Fibroblast of skin of left biceps (primary cell): Measurements from ENCODE around the gene MTARC1.

ENCODE experiments used
- DNase-seq, 2 experiments: peaks; one replicate each; pipeline ENCODE4 v3.0.0-alpha.2; 2013; ENCODE audit warnings: low read depth in 2 of 2

MTARC1 gene

GRCh38 chr1:220786337-220787068 is at the start of gene MTARC1:
TSS of gene MTARC1 (plus strand) at chr1:220786913. CDS start at chr1:220786945, 32 bp downstream.
- DNase-seq: no peak

DNA sequence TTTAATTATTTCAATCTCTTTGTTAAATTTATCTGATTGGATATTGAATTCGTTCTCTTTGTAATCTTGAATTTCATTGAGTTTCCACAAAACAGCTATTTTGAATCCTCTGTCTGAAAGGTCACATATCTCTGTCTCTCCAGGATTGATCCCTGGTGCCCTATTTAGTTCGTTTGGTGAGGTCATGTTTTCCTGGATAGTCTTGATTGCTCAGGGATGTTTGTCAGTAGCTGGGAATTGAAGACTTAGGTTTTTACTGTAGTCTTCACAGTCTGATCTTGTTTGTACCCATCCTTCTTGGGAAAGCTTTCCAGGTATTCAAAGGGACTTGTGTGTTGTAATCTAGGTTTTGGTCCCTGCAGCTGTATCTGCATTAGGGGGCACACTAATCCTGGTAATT is 45.4 kb upstream of the MTARC1 start:
- no peak for DNase-seq

DNA sequence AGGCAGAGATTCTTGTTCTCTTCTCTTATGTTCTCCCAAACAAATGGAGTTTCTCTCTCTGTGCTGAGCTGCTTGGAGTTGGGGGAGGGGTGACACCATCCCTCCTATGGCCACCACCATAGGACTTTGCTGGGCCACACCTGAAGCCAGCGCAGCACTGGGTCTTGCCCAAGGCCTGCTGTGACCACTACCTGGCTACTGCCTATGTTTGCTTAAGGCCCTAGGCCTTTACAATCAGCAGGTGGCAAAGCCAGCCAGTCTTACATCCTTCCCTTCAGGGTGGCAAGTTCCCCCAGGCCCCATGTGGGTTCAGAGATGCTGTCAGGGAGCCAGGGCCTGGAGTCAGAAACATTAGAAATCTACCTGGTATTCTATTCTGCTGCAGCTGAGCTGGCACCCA is 44.9 kb upstream of the MTARC1 start:
- no peak for DNase-seq

DNA sequence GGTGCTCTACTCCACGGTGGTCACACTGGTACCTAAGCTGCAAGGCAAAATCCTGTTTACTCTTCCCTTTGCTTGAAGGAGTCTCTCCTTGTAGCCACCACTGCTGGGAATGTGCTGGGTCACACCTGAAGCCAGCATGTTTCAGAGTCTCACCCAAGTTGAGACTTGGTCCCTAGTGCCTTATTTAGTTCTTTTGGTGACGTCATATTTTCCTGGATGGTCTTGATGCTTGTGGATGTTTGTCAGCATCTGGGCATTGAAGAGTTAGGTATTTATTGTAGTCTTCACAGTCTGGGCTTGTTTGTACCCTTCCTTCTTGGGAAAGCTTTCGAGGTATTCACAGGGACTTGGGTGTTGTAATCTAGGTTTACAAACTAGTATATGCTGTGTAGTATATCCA is 44.2 kb upstream of the MTARC1 start:
- DNase-seq: no peak

DNA sequence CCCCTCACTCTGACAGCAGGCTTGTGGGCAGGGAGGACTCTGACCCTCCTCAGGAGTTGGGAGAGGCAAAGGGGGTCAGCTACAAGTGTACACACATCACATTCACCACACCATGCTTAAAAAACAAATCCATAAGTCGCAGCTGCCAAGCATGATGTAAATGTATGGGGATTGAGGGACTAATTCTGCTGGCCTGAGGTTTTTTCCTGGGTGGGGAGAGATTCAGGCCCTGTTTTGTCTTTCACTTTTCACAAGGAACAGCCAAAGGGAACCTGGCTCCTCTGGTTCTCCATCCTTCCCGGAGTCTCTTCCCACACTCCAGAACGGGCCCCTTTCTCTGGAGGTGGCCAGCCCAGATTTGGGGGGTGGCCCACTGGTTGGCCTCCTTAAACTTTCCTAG is 39.9 kb upstream of the MTARC1 start:
- DNase-seq: no peak

GRCh38 chr1:220747437-220748088 is 39.1 kb upstream of the MTARC1 start:
- DNase-seq: no peak

DNA sequence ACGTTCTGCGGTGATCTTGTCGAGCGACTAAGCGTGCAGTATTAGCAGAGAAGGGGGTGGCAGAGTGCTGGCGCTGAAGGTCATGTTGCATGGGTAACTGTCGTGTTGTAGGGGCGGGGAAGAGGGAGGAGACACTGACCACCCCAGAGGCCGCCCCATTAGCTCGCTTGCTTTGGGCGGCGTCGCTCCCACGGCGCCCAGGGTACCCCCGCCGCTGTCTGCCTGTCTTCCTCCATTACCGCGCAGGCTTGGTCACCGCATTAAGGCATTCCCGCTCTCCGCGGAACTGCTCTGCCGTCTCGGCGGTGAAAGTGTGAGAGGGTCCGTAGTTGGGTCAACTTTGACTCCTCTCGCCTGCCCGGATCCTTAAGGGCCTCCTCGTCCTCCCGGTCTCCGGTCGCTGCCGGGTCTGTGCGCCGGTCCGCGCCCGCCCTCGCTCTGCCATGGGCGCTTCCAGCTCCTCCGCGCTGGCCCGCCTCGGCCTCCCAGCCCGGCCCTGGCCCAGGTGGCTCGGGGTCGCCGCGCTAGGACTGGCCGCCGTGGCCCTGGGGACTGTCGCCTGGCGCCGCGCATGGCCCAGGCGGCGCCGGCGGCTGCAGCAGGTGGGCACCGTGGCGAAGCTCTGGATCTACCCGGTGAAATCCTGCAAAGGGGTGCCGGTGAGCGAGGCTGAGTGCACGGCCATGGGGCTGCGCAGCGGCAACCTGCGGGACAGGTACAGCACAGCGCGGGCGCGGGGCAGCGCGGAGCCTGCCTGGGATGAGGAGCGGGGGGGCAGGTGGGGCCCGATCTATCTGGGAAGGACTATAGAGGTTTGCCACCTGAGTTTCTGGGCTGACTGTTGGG is 38.4 kb upstream of the MTARC1 start, which contains the start of gene MTARC2:
Gene MTARC2 (plus strand): TSS at position 234 of the 846 bp plus-strand sequence. CDS start 210 bp downstream, at position 444.
- DNase-seq: no peak

GRCh38 chr1:220748936-220749335 is 37.8 kb upstream of the MTARC1 start:
- no peak for DNase-seq

DNA sequence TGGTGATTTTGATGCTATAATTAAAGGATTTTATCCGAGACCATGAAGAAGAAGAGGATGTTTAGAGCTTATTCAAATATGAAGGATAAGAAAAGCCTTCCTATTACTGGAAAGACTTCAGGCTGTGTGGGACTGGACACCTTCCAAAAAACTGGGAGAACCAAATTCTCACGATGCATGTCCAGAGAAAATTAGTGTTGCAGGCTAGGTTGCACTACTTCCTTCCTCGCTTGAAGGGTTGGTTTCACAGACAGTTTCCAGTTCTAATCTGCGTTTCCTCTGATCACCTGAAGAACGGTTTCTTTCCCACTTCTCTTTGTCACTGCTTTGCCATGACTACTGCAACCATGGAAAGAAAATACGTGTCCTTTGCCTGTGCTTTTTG is 36.6 kb upstream of the MTARC1 start:
- DNase-seq: no peak

GRCh38 chr1:220751111-220751510 is 35.6 kb upstream of the MTARC1 start:
- no peak for DNase-seq

DNA sequence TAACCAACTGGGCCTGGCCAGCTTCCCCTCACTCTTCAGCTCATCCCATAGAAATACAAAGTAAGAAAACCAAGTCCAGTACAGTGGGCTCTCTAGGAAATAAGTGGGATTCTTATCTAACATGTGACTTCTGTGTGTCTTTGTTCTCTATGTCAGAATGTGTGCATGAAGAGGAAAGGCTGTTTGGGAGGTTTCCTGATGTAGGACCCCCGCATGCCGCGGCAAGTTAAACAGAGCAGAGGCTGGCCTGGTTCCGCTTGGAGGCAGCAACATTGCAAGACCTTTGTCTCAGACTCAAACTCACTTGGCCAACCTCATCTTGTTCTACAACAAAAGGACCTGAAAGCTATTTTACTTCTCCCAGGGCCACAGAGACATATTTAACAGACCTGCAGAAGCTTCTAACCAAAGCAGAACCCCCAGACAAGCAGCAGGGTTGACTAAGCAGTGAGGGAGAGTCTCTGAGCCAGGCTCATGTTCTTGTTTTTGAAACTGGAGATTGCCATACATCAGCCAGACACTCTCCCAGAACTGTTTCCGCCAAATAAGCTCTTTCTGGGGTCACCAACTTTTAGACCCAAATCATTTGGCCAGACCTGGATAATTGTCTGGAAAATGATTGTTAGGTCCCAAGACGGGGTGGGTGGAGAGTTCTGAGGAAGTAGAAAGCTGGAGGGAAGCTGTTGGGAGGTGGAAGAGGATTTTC is 32.3 kb upstream of the MTARC1 start:
- no peak for DNase-seq

DNA sequence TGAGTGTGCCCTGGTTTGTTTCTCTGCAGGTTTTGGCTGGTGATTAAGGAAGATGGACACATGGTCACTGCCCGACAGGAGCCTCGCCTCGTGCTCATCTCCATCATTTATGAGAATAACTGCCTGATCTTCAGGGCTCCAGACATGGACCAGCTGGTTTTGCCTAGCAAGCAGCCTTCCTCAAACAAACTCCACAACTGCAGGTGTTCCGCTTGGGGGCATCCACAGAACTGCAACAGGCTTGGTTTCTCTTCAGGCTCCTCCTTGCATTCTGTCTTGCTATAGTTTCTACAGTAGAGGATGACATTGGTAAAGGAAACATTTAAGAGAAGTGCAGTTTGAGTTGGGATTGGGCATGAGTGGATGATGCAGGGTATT is 31.8 kb upstream of the MTARC1 start:
- DNase-seq: no peak

DNA sequence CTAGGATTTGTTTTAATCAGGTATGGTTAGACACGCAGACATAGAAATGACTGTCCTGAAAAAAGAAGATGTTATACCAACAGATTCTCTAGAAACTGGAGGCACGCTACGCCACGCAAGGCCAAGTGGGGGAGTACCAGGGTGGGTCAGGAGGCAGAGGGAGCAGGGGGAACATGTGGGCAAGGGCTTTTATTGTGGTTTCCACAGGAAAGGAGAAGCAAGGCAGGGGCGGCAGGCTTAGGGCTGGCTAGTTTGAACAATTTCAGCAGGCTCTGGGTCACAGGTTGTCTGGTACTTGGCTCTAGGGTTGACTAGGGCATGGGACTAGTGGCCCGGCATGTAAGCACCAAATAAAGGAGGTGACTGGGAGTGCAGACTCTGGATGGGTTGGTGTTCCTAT is 31.4 kb upstream of the MTARC1 start:
- DNase-seq: no peak

- DNase-seq: no peak
Measured at GRCh38 chr1:220757441-220757840, 29.3 kb upstream of the MTARC1 start.

GRCh38 chr1:220759147-220759546 is 27.6 kb upstream of the MTARC1 start:
- DNase-seq: no peak

DNA sequence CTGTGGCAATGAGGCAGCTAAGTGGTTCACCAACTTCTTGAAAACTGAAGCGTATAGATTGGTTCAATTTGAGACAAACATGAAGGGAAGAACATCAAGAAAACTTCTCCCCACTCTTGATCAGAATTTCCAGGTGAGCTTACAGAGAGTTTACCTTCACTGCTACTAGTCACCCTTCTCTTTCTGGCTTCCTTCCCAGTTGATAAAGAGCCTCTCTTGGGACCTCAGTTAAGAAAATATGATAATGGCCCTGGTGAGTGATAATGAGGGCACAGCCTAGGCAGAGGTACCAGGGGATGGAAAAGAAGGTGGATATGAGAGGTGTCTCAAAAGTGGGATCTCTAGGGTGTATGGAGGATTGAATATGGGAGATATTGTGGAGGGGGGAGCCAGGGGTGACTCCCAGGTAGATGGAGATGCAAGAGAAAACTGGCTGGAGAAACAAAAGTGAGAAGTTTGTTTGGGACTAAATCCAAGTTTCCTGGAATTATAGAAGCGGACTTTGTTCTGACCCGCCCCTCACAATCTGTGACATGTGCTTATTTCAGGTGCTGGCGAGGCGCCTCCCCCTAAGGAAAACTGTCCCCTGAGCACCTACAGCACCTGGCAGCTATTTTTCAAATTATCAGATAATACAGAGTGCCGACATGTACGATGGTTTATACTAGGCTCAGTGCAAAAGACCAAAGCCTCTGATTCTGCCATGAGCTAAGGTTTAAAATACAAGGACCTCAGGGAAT is 24.9 kb upstream of the MTARC1 start:
- no peak for DNase-seq

- DNase-seq: no peak
Measured at GRCh38 chr1:220764757-220765156, 22.0 kb upstream of the MTARC1 start.

GRCh38 chr1:220767312-220768125 is 19.2 kb upstream of the MTARC1 start:
- no peak for DNase-seq

GRCh38 chr1:220768126-220768601 is 18.5 kb upstream of the MTARC1 start:
- DNase-seq: no peak

- DNase-seq: no peak
Measured at GRCh38 chr1:220769205-220769604, 17.5 kb upstream of the MTARC1 start.
